ENCODE measurements around the gene CTNNA1. TPM values are rescaled to one million over a fixed set of nuclear protein-coding genes. Genes with fewer than 3 reads are reported as not detected.

The CTNNA1 gene
- total RNA-seq, 1 donor from 2014 or later, result 397 TPM

- no peak for TF ChIP-seq CTCF (IDR thresholded peaks at IDR 0.05; ENCODE audit: insufficient read depth, low read length, poor library complexity, severe bottlenecking)
- Histone ChIP-seq H3K36me3 (ENCODE audit: control insufficient read depth, insufficient read depth, low read length) (no peaks in the 10 kb centered on the region), H3K4me3 (ENCODE audit: low read depth, low read length) (no peak overlapping the region), H3K27me3 (ENCODE audit: control insufficient read depth, insufficient read depth, low read length) (no peaks in the 10 kb centered on the region)
- DNase-seq (ENCODE audit: low read depth), result no peak
Observed at GRCh38 chr5:138963763-138964371, 210.6 kb downstream of the CTNNA1 start.

GRCh38 chr5:138964647-138965201 is 211.5 kb downstream of the CTNNA1 start:
- TF ChIP-seq CTCF (IDR thresholded peaks at IDR 0.05; ENCODE audit: insufficient read depth, low read length, poor library complexity, severe bottlenecking), result no peak

GRCh38 chr5:138965626-138966025 is 212.4 kb downstream of the CTNNA1 start:
- H3K27me3 ChIP-seq (ENCODE audit: control insufficient read depth, insufficient read depth, low read length), result no peaks in the 10 kb centered on the region
- H3K36me3 ChIP-seq (ENCODE audit: control insufficient read depth, insufficient read depth, low read length), result no peaks in the 10 kb centered on the region
- no peak for DNase-seq (ENCODE audit: low read depth)
- TF ChIP-seq CTCF (IDR thresholded peaks at IDR 0.05; ENCODE audit: insufficient read depth, low read length, poor library complexity, severe bottlenecking), result no peak
- H3K4me3 ChIP-seq (ENCODE audit: low read depth, low read length), result no peak overlapping the region

More at GRCh38 chr5:138964647-138965201, 211.5 kb downstream of the CTNNA1 start:
- Histone ChIP-seq H3K27me3 (ENCODE audit: control insufficient read depth, insufficient read depth, low read length) (no peaks in the 10 kb centered on the region), H3K4me3 (ENCODE audit: low read depth, low read length) (no peak overlapping the region), H3K36me3 (ENCODE audit: control insufficient read depth, insufficient read depth, low read length) (no peaks in the 10 kb centered on the region)
- no peak for DNase-seq (ENCODE audit: low read depth)

DNA sequence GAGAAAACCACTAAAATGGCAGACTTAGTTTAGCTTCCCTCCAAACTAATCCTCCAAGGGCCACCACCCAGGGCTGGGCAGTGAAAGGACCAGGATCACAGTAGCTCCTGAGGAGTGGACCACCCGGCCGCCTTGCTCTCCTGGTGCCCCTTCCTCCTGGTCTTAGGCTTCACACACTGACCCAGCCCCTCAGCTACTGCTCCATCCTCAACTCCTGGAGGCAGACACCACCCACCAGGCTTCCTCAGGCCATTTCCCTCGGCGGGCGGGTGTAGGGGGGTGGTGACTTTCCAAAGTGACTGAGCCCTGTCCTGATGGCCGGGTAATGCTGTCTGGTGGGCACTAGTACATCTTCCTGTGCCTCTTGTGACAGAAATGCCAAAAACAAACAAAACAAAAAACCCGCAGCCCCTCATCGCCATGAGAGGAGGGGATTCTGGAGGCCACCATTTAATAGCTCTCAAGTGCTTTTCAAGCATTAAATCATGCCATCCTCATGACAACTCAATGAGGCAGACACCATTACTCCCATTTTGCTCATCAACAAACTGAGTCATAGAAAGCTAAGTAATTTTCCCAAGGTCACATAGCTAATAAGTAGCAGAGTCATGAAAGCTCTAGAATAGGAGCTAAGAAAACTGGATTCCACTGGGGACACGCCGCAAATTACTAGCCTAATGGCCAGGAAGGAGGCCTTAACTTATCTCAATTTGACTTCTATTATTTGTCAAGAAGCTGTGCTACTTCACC is 213.2 kb downstream of the CTNNA1 start:
- no peak for TF ChIP-seq CTCF (IDR thresholded peaks at IDR 0.05; ENCODE audit: insufficient read depth, low read length, poor library complexity, severe bottlenecking)
- no peak for DNase-seq (ENCODE audit: low read depth)
- H3K4me3 ChIP-seq (ENCODE audit: low read depth, low read length), result no peak overlapping the region

DNA sequence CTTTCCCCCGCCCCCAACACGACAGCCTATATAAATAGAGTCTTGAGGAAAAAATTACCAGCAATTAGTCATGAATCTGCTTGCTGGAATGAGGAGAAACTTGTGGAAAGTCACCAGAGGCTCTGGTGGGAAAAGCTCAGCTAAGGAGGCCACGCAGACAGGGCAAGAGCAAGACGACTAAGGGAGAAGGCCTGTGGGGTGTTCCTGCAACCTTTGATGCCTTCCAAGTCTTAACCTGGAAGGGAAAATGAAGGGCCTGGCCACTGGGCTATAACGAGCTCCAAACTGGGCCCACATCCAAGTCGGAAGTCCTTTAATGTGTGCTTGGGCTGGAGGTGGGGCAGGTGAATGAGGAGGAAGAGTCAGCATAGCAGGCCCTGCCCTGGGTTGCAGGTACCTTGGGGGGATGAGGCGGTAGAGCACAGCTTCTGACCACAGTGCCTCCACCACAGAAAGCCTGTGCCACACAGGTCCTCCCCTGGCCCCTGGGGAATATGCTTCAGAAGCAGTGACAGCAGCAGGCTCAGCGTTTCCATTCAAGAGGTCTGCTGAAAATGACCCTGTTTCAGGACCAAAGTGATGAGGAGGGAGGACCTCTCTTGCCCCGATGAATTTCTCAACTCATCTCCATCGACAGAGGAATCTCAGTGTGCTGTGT is 214.7 kb downstream of the CTNNA1 start:
- no peak for DNase-seq (ENCODE audit: low read depth)
- Histone ChIP-seq H3K4me3 (ENCODE audit: low read depth, low read length) (no peak overlapping the region), H3K36me3 (ENCODE audit: control insufficient read depth, insufficient read depth, low read length) (no peaks in the 10 kb centered on the region), H3K27me3 (ENCODE audit: control insufficient read depth, insufficient read depth, low read length) (no peaks in the 10 kb centered on the region)
- TF ChIP-seq CTCF (IDR thresholded peaks at IDR 0.05; ENCODE audit: insufficient read depth, low read length, poor library complexity, severe bottlenecking), result no peak

More for the DNA sequence above, 213.2 kb downstream of the CTNNA1 start:
- Histone ChIP-seq H3K36me3 (ENCODE audit: control insufficient read depth, insufficient read depth, low read length) (no peaks in the 10 kb centered on the region), H3K27me3 (ENCODE audit: control insufficient read depth, insufficient read depth, low read length) (no peaks in the 10 kb centered on the region)

All from kidney epithelial cell (primary cell).